IMR-90 (cell line): ENCODE data around the gene ZNF879. TPM values are rescaled to one million over a fixed set of nuclear protein-coding genes. Genes with fewer than 3 reads are reported as not detected.

Experiments used
- ATAC-seq: fragments of 200-7000 bp; cut with Tn5 transposase; 2 replicates; pipeline ENCODE4 v1.9.1; 2020; ENCODE audit warnings: low read depth, mild to moderate bottlenecking, moderate library complexity
- BruUV-seq: library from RNA; stranded (reverse); fragments of 400-500 nt; replicated peaks from 2 replicates; lab custom pipeline; 2021; lab: Mats Ljungman, UMichigan
- CTCF ChIA-PET: fragments of 300-600 bp; formaldehyde crosslinking; extraction: SDS; loops from one replicate; lab custom pipeline; 2021; ENCODE audit warnings: antibody characterized with exemption; lab: Yijun Ruan, JAX
- POLR2A ChIA-PET: fragments of 300-600 bp; sonication (Branson Sonifier 250); formaldehyde crosslinking; loops from one replicate; lab custom pipeline; 2022; ENCODE audit warnings: antibody characterized with exemption; ENCODE audit not compliant: unreplicated experiment; lab: Charles Lee
- DNase-seq: peaks from one replicate; pipeline ENCODE4 v3.0.0; 2013
- H2AFZ ChIP-seq: replicated peaks from 2 replicates; pipeline ENCODE3; 2013; ENCODE audit warnings: low read length, mild to moderate bottlenecking; ENCODE audit not compliant: poor library complexity
- H2AK5ac ChIP-seq: 2 replicates; pipeline ENCODE4 v1.6.1; 2013; ENCODE audit warnings: low read depth, low read length, inconsistent platforms
- H2AK9ac ChIP-seq: replicated peaks from 2 replicates; pipeline ENCODE3; 2013; ENCODE audit warnings: mild to moderate bottlenecking, low read depth, low read length, moderate library complexity; ENCODE audit not compliant: poor library complexity
- H2BK120ac ChIP-seq: 2 replicates; pipeline ENCODE4 v1.6.1; 2013; ENCODE audit warnings: low read depth, low read length, inconsistent platforms
- H2BK15ac ChIP-seq: 3 replicates; pipeline ENCODE4 v1.6.1; 2013; ENCODE audit warnings: low read depth, low read length, inconsistent platforms
- H2BK20ac ChIP-seq: 2 replicates; pipeline ENCODE4 v1.6.1; 2013; ENCODE audit warnings: low read depth, mild to moderate bottlenecking, inconsistent platforms, low read length, moderate library complexity
- H2BK5ac ChIP-seq: 2 replicates; pipeline ENCODE4 v1.6.1; 2013; ENCODE audit warnings: mild to moderate bottlenecking, low read depth, low read length, inconsistent platforms; ENCODE audit not compliant: poor library complexity, severe bottlenecking
- H3K14ac ChIP-seq: replicated peaks from 2 replicates; pipeline ENCODE4 v1.6.1; 2013; ENCODE audit warnings: low read depth, low read length, inconsistent platforms
- H3K18ac ChIP-seq: 2 replicates; pipeline ENCODE4 v1.6.1; 2013; ENCODE audit warnings: low read depth, low read length, control low read depth
- H3K23ac ChIP-seq: 2 replicates; pipeline ENCODE4 v1.6.1; 2013; ENCODE audit warnings: low read depth, low read length, inconsistent platforms
- H3K27ac ChIP-seq: 2 replicates; pipeline ENCODE4 v1.5.1; 2013; ENCODE audit warnings: mild to moderate bottlenecking, control low read depth, low read length; ENCODE audit not compliant: insufficient read depth
- H3K27me3 ChIP-seq: 2 replicates; pipeline ENCODE4 v1.6.1; 2013; ENCODE audit warnings: low read length; ENCODE audit not compliant: control insufficient read depth, insufficient read depth
- H3K36me3 ChIP-seq: 2 replicates; pipeline ENCODE4 v1.6.1; 2013; ENCODE audit warnings: low read length, mixed read lengths; ENCODE audit not compliant: control insufficient read depth, insufficient read depth
- H3K4ac ChIP-seq: 2 replicates; pipeline ENCODE4 v1.6.1; 2013; ENCODE audit warnings: low read depth, low read length, inconsistent platforms
- H3K4me1 ChIP-seq: 2 replicates; pipeline ENCODE4 v1.6.1; 2013; ENCODE audit warnings: low read length, mixed read lengths; ENCODE audit not compliant: control insufficient read depth, insufficient read depth
- H3K4me2 ChIP-seq: 2 replicates; pipeline ENCODE4 v1.6.1; 2013; ENCODE audit warnings: low read depth, mild to moderate bottlenecking, control low read depth, low read length, moderate library complexity
- H3K4me3 ChIP-seq: 2 replicates; pipeline ENCODE4 v1.5.1; 2013; ENCODE audit warnings: low read depth, mild to moderate bottlenecking, control low read depth, low read length, moderate library complexity; ENCODE audit not compliant: insufficient read depth
- H3K56ac ChIP-seq: 2 replicates; pipeline ENCODE4 v1.6.1; 2013; ENCODE audit warnings: low read length, inconsistent platforms; ENCODE audit not compliant: insufficient read depth; ENCODE audit errors: extremely low read depth
- H3K79me1 ChIP-seq, 2 experiments: 2 replicates each; pipeline ENCODE4 v1.6.1; 2013; ENCODE audit warnings: low read length in 2 of 2, inconsistent platforms in 1 of 2, low read depth in 1 of 2
- H3K9ac ChIP-seq: 2 replicates; pipeline ENCODE4 v1.6.1; 2013; ENCODE audit warnings: low read depth, low read length, control low read depth
- H3K9me1 ChIP-seq: 2 replicates; pipeline ENCODE4 v1.6.1; 2013; ENCODE audit warnings: low read length, inconsistent platforms; ENCODE audit not compliant: insufficient read depth
- H3K9me3 ChIP-seq: 2 replicates; pipeline ENCODE4 v1.6.1; 2013; ENCODE audit warnings: low read length; ENCODE audit not compliant: control insufficient read depth, insufficient read depth
- H4K20me1 ChIP-seq: 2 replicates; pipeline ENCODE4 v1.6.1; 2013; ENCODE audit warnings: low read length, inconsistent platforms; ENCODE audit not compliant: insufficient read depth
- H4K5ac ChIP-seq: 2 replicates; pipeline ENCODE4 v1.6.1; 2013; ENCODE audit warnings: mild to moderate bottlenecking, low read depth, low read length, control low read depth
- H4K8ac ChIP-seq, 2 experiments: 2 replicates each; pipeline ENCODE4 v1.6.1; 2013; ENCODE audit warnings: low read depth in 2 of 2, low read length in 2 of 2, control low read depth in 1 of 2, inconsistent platforms in 1 of 2
- H4K91ac ChIP-seq: 2 replicates; pipeline ENCODE4 v1.6.1; 2013; ENCODE audit warnings: low read depth, low read length, inconsistent platforms; ENCODE audit not compliant: insufficient read depth
- BHLHE40 ChIP-seq: fragments of 150-350 bp; IDR thresholded peaks from 2 replicates; pipeline ENCODE4 v1.6.1; 2016; ENCODE audit warnings: mild to moderate bottlenecking, low read depth, low read length
- CEBPB ChIP-seq: IDR thresholded peaks from 2 replicates; pipeline ENCODE4 v1.6.1; 2012; ENCODE audit warnings: low read depth, low read length, improper control_type of control experiment
- CHD1 ChIP-seq: IDR thresholded peaks from 2 replicates; pipeline ENCODE4 v1.6.1; 2012; ENCODE audit warnings: low read depth, low read length, improper control_type of control experiment
- ELK1 ChIP-seq: fragments of 150-350 bp; IDR thresholded peaks from 2 replicates; pipeline ENCODE4 v1.6.1; 2016; ENCODE audit warnings: low read depth, mild to moderate bottlenecking, low read length, moderate library complexity, borderline replicate concordance
- FOS ChIP-seq: fragments of 150-350 bp; IDR thresholded peaks from 2 replicates; pipeline ENCODE4 v1.6.1; 2016; ENCODE audit warnings: low read depth, low read length
- MAFK ChIP-seq: IDR thresholded peaks from 2 replicates; pipeline ENCODE4 v1.6.1; 2012; ENCODE audit warnings: low read depth, low read length, improper control_type of control experiment
- MAZ ChIP-seq: IDR thresholded peaks from 2 replicates; pipeline ENCODE4 v1.6.1; 2012; ENCODE audit warnings: low read depth, mild to moderate bottlenecking, low read length, improper control_type of control experiment, moderate library complexity, borderline replicate concordance
- MXI1 ChIP-seq: IDR thresholded peaks from 2 replicates; pipeline ENCODE4 v1.6.1; 2012; ENCODE audit warnings: low read depth, mild to moderate bottlenecking, low read length, moderate library complexity, borderline replicate concordance
- NFE2L2 ChIP-seq: fragments of 150-350 bp; IDR thresholded peaks from 2 replicates; pipeline ENCODE4 v1.6.1; 2016; ENCODE audit warnings: low read depth, mild to moderate bottlenecking, low read length
- POLR2A ChIP-seq: IDR thresholded peaks from 2 replicates; pipeline ENCODE4 v1.6.1; 2012; ENCODE audit warnings: mild to moderate bottlenecking, low read depth, low read length
- RAD21 ChIP-seq: IDR thresholded peaks from 2 replicates; pipeline ENCODE4 v1.6.1; 2012; ENCODE audit warnings: low read length, improper control_type of control experiment
- RCOR1 ChIP-seq: IDR thresholded peaks from 2 replicates; pipeline ENCODE4 v1.6.1; 2012; ENCODE audit warnings: mild to moderate bottlenecking, low read length, improper control_type of control experiment; ENCODE audit not compliant: insufficient replicate concordance
- RFX5 ChIP-seq: IDR thresholded peaks from 2 replicates; pipeline ENCODE4 v1.8.0; 2012; ENCODE audit warnings: low read depth, mild to moderate bottlenecking, low read length, moderate library complexity
- SMC3 ChIP-seq: fragments of 150-350 bp; IDR thresholded peaks from 2 replicates; pipeline ENCODE4 v1.6.1; 2016; ENCODE audit warnings: low read depth, mild to moderate bottlenecking, antibody characterized with exemption, low read length, moderate library complexity
- WGBS, 2 experiments: methylation state at CpG; one replicate each; pipeline versions ENCODE4 v1.1.5 to v1.1.7; 2013; ENCODE audit warnings: missing lambda C conversion rate in 2 of 2; ENCODE audit not compliant: insufficient read length in 1 of 2; ENCODE audit errors: extremely low coverage in 2 of 2; 5-methylcytosine and 5-hydroxymethylcytosine counted together
- dilution Hi-C: fragments of 300-500 bp; cut with HindIII; formaldehyde crosslinking; loops from one replicate; pipeline ENCODE4 v1.14.3; 2018; ENCODE audit warnings: low sequenced_read_pairs; ENCODE audit not compliant: unreplicated experiment
- in situ Hi-C: fragments of 300-500 bp; cut with MboI; formaldehyde crosslinking; loops from 3 replicates; pipeline ENCODE4 v1.14.3; 2019; ENCODE audit warnings: low sequenced_read_pairs, inconsistent platforms, mixed read lengths
- intact Hi-C: fragments of 100-400 bp; cut with micrococcal nuclease; formaldehyde crosslinking; loops from 2 replicates; pipeline ENCODE4 v1.10.0; 2022
- polyA plus RNA-seq, 3 experiments: library from polyadenylated mRNA; depleted of rRNA; stranded (reverse); fragments of >200 nt; gene quantifications; 2 replicates each; pipeline ENCODE4 v1.2.3, GENCODE V29; 2012; ENCODE audit warnings: low replicate concordance in 1 of 3
- total RNA-seq: library from RNA; depleted of rRNA; stranded (reverse); fragments of >200 nt; gene quantifications from 2 replicates; pipeline ENCODE4 v1.2.3, GENCODE V29; 2012
- TF ChIP-seq, protein P1 (sequence below): fragments of 150-350 bp; IDR thresholded peaks from 2 replicates; pipeline ENCODE4 v1.6.1; 2017; ENCODE audit warnings: mild to moderate bottlenecking, antibody characterized with exemption, low read length, low read depth
- TF ChIP-seq, protein P2 (sequence below): conservative IDR thresholded peaks from 2 replicates; pipeline ENCODE4 v1.5.1; 2012; ENCODE audit warnings: mild to moderate bottlenecking, low read depth, low read length, improper control_type of control experiment

Gene ZNF879
- total and polyA plus RNA-seq, 2 of the 4 experiments (the other 2 are of a cell fraction): 1.4 to 3.4 TPM

GRCh38 chr5:179055841-179056240 is 32.2 kb downstream of the ZNF879 start:
- TF ChIP-seq MAFK: no peak
- no peak for TF ChIP-seq RFX5
- no peak for TF ChIP-seq FOS
- no peak for TF ChIP-seq MAZ
- no peak for TF ChIP-seq MXI1
- TF ChIP-seq RAD21: no peak
- no peak for TF ChIP-seq ELK1
- TF ChIP-seq, protein P1, sequence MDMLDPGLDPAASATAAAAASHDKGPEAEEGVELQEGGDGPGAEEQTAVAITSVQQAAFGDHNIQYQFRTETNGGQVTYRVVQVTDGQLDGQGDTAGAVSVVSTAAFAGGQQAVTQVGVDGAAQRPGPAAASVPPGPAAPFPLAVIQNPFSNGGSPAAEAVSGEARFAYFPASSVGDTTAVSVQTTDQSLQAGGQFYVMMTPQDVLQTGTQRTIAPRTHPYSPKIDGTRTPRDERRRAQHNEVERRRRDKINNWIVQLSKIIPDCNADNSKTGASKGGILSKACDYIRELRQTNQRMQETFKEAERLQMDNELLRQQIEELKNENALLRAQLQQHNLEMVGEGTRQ: no peak
- TF ChIP-seq POLR2A: no peak
- TF ChIP-seq BHLHE40: no peak
- no peak for TF ChIP-seq SMC3
- no peak for TF ChIP-seq CEBPB
- no peak for TF ChIP-seq CHD1
- TF ChIP-seq RCOR1: no peak
- TF ChIP-seq, protein P2, sequence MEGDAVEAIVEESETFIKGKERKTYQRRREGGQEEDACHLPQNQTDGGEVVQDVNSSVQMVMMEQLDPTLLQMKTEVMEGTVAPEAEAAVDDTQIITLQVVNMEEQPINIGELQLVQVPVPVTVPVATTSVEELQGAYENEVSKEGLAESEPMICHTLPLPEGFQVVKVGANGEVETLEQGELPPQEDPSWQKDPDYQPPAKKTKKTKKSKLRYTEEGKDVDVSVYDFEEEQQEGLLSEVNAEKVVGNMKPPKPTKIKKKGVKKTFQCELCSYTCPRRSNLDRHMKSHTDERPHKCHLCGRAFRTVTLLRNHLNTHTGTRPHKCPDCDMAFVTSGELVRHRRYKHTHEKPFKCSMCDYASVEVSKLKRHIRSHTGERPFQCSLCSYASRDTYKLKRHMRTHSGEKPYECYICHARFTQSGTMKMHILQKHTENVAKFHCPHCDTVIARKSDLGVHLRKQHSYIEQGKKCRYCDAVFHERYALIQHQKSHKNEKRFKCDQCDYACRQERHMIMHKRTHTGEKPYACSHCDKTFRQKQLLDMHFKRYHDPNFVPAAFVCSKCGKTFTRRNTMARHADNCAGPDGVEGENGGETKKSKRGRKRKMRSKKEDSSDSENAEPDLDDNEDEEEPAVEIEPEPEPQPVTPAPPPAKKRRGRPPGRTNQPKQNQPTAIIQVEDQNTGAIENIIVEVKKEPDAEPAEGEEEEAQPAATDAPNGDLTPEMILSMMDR: no peak
- no peak for TF ChIP-seq NFE2L2
- Histone ChIP-seq H3K4me1 (peaks cover under 1% of the 10 kb centered on the region; the same call in 1 of the 2 replicates), H4K91ac (no peak overlapping the region), H3K4me3 (no peak overlapping the region), H2BK5ac (no peak overlapping the region), H2BK120ac (no peak overlapping the region), H2BK20ac (no peak overlapping the region), H2BK15ac (no peak overlapping the region), H3K36me3 (no peaks in the 10 kb centered on the region), H3K27me3 (no peaks in the 10 kb centered on the region), H3K9ac (no peak overlapping the region), H3K18ac (no peak overlapping the region), H4K20me1 (no peaks in the 10 kb centered on the region), H3K9me1 (no peaks in the 10 kb centered on the region), H3K27ac (no peak overlapping the region), H3K4ac (no peak overlapping the region), H2AFZ (no peak overlapping the region), H4K5ac (no peak overlapping the region), H3K23ac (no peak overlapping the region), H3K14ac (no peak overlapping the region), H4K8ac (no peak overlapping the region), H3K56ac (no peak overlapping the region), H2AK5ac (no peak overlapping the region), H3K9me3 (peaks cover 6% of the 10 kb centered on the region; the same call in 1 of the 2 replicates), H3K4me2 (no peak overlapping the region), H3K79me1 (peaks cover 3% of the 10 kb centered on the region in 2 experiments; a peak in 3 of 4 replicates), H2AK9ac (no peak overlapping the region)
- ATAC-seq (no peak), DNase-seq (no peak)
- WGBS, 2 experiments: 55% methylated on average over 5 of the region's 9 CpGs; no CpG with 5 or more reads in 1 of the 2 experiments
- dilution Hi-C loops (no loop called here), intact Hi-C loops (no loop called here), in situ Hi-C loops (no loop called here)
- ChIA-PET POLR2A (no interaction called here), CTCF (no interaction called here)
- no TSS peak for BruUV-seq
